Ishikawa (cell line): ENCODE data around the gene MGAT3.
A peak's percentile ranks its signal among the peaks of the same experiment; 100 is the strongest.

ENCODE experiments used
- CEBPB ChIP-seq: IDR thresholded peaks from 2 replicates; pipeline ENCODE4 v1.6.1; 2012
- CREB1 ChIP-seq: IDR thresholded peaks from 2 replicates; pipeline ENCODE4 v1.6.1; 2012; ENCODE audit warnings: low read depth
- EGR1 ChIP-seq: IDR thresholded peaks from 2 replicates; pipeline ENCODE4 v1.6.1; 2012
- EP300 ChIP-seq: IDR thresholded peaks from 2 replicates; pipeline ENCODE4 v1.6.1; 2012; ENCODE audit warnings: borderline replicate concordance
- FOXM1 ChIP-seq: IDR thresholded peaks from 2 replicates; pipeline ENCODE4 v1.6.1; 2012; ENCODE audit warnings: low read depth, borderline replicate concordance
- MAX ChIP-seq: IDR thresholded peaks from 2 replicates; pipeline ENCODE4 v1.6.1; 2012
- NFIC ChIP-seq: IDR thresholded peaks from 2 replicates; pipeline ENCODE4 v1.6.1; 2012
- RAD21 ChIP-seq: IDR thresholded peaks from 2 replicates; pipeline ENCODE4 v1.6.1; 2012; ENCODE audit warnings: low read depth
- REST ChIP-seq: IDR thresholded peaks from 2 replicates; pipeline ENCODE4 v1.6.1; 2012; ENCODE audit warnings: low read depth, mild to moderate bottlenecking
- TAF1 ChIP-seq: IDR thresholded peaks from 2 replicates; pipeline ENCODE4 v1.6.1; 2012; ENCODE audit warnings: low read depth, mild to moderate bottlenecking
- TCF12 ChIP-seq: IDR thresholded peaks from 2 replicates; pipeline ENCODE4 v1.6.1; 2012; ENCODE audit warnings: low read depth
- TEAD4 ChIP-seq: IDR thresholded peaks from 2 replicates; pipeline ENCODE4 v1.6.1; 2012
- USF1 ChIP-seq: IDR thresholded peaks from 2 replicates; pipeline ENCODE4 v1.6.1; 2012
- YY1 ChIP-seq: IDR thresholded peaks from 2 replicates; pipeline ENCODE4 v1.6.1; 2012; ENCODE audit warnings: low read depth
- ZBTB7A ChIP-seq: IDR thresholded peaks from 2 replicates; pipeline ENCODE4 v1.6.1; 2012; ENCODE audit warnings: low read depth

Gene MGAT3

GRCh38 chr22:39477542-39477941 lies 20.7 kb downstream of the MGAT3 start:
- TF ChIP-seq FOXM1 (no peak), RAD21 (no peak), TAF1 (no peak), EP300 (no peak), REST (no peak), NFIC (no peak), TCF12 (no peak), YY1 (no peak), TEAD4 (no peak), MAX (no peak)

GRCh38 chr22:39478441-39478850 lies 21.6 kb downstream of the MGAT3 start:
- TF ChIP-seq EP300 (no peak), RAD21 (no peak), TAF1 (no peak), ZBTB7A (0 out of 2 replicates have a peak, but pooled peaks have one; percentile 48), MAX (peak; percentile 66), REST (peak; percentile 99), NFIC (peak; percentile 56), CREB1 (no peak), USF1 (no peak), YY1 (no peak), FOXM1 (no peak), CEBPB (no peak), TCF12 (peak; percentile 62; the same call in 1 of the 2 replicates)

- TF ChIP-seq TAF1 (no peak), USF1 (no peak), ZBTB7A (no peak), MAX (no peak), CREB1 (no peak), TEAD4 (no peak), FOXM1 (no peak), CEBPB (no peak), TCF12 (no peak), REST (no peak), NFIC (no peak)
These were observed 22.4 kb downstream of the MGAT3 start for GRCh38 chr22:39479254-39479653.

- TF ChIP-seq NFIC = no peak
- TF ChIP-seq RAD21 = no peak
- TF ChIP-seq CREB1 = no peak
- TF ChIP-seq FOXM1 = no peak
- TF ChIP-seq TEAD4 = no peak
- no peak for TF ChIP-seq EP300
- TF ChIP-seq TCF12 = no peak
- TF ChIP-seq CEBPB = no peak
- TF ChIP-seq YY1 = no peak
- TF ChIP-seq USF1 = no peak
- TF ChIP-seq ZBTB7A = no peak
- TF ChIP-seq MAX = no peak
- no peak for TF ChIP-seq REST
- no peak for TF ChIP-seq TAF1
- TF ChIP-seq EGR1 = no peak
These were observed 23.7 kb downstream of the MGAT3 start for GRCh38 chr22:39480557-39480956.
